Right kidney (tissue), 1 donor: ENCODE data around the gene RYR1.
"Not testable (repeated sequence)": the region's sequence is repeated elsewhere in the genome, so short reads cannot be mapped to it uniquely, and the experiment has no call there.

Experiments used
- DNase-seq: peaks from one replicate; pipeline ENCODE4 v3.0.0-alpha.2; 2016

Gene RYR1

GRCh38 chr19:38563475-38563874, 130.0 kb downstream of the RYR1 start:
- no peak for DNase-seq

GRCh38 chr19:38564981-38565690, 131.6 kb downstream of the RYR1 start:
- DNase-seq: peak; percentile 72

GRCh38 chr19:38565691-38566105, 132.2 kb downstream of the RYR1 start:
- DNase-seq: no peak

- no peak for DNase-seq
These were observed 136.0 kb downstream of the RYR1 start for GRCh38 chr19:38569368-38569983.

GRCh38 chr19:38571682-38572081, 138.2 kb downstream of the RYR1 start:
- DNase-seq: no peak

- no peak for DNase-seq
These were observed 144.3 kb downstream of the RYR1 start for GRCh38 chr19:38577826-38578225.

GRCh38 chr19:38579304-38579703, 145.8 kb downstream of the RYR1 start:
- not testable (repeated sequence) for DNase-seq

GRCh38 chr19:38580080-38580479, 146.6 kb downstream of the RYR1 start:
- DNase-seq: no peak

GRCh38 chr19:38583219-38583984, 149.9 kb downstream of the RYR1 start:
- no peak for DNase-seq

- no peak for DNase-seq
These were observed 150.5 kb downstream of the RYR1 start for GRCh38 chr19:38583985-38584305.

- DNase-seq: no peak
These were observed 154.1 kb downstream of the RYR1 start for GRCh38 chr19:38587562-38587961.

- DNase-seq: no peak
These were observed 154.6 kb downstream of the RYR1 start for GRCh38 chr19:38588041-38588440.

- DNase-seq: no peak
These were observed 159.4 kb downstream of the RYR1 start for GRCh38 chr19:38592940-38593339.

GRCh38 chr19:38596057-38596981, 162.8 kb downstream of the RYR1 start:
- peak; percentile 66 for DNase-seq

GRCh38 chr19:38597075-38597474, 163.6 kb downstream of the RYR1 start:
- no peak for DNase-seq

GRCh38 chr19:38599722-38600121, 166.2 kb downstream of the RYR1 start:
- no peak for DNase-seq

GRCh38 chr19:38602856-38603255, 169.4 kb downstream of the RYR1 start:
- not testable (repeated sequence) for DNase-seq

GRCh38 chr19:38606131-38606530, 172.6 kb downstream of the RYR1 start:
- DNase-seq: no peak

- DNase-seq: no peak
These were observed 180.8 kb downstream of the RYR1 start for GRCh38 chr19:38614289-38614688.

- DNase-seq: no peak
These were observed 181.6 kb downstream of the RYR1 start for GRCh38 chr19:38615007-38615581.

- DNase-seq: no peak
These were observed 182.8 kb downstream of the RYR1 start for GRCh38 chr19:38616265-38616664.

GRCh38 chr19:38617283-38617763, 183.8 kb downstream of the RYR1 start:
- DNase-seq: no peak
